Naive thymus-derived CD4-positive, alpha-beta T cell (primary cell): ENCODE results near the gene GALNT10. TPM values are rescaled to one million over a fixed set of nuclear protein-coding genes. Genes with fewer than 3 reads are reported as not detected.

Source experiments
- ATAC-seq: fragments of 150-1000 bp; cut with Tn5 transposase; 2 replicates; pipeline ENCODE4 v1.10.0; 2021; ENCODE audit warnings: mild to moderate bottlenecking, moderate library complexity
- CTCF ChIA-PET: fragments of 350-600 bp; sonication (Branson Sonifier 250); formaldehyde crosslinking; loops from one replicate; lab custom pipeline; 2021; ENCODE audit warnings: antibody characterized with exemption; lab: Charles Lee
- POLR2A ChIA-PET: fragments of 350-600 bp; sonication (Branson Sonifier 250); formaldehyde crosslinking; loops from one replicate; lab custom pipeline; 2021; ENCODE audit warnings: antibody characterized with exemption, inconsistent platforms; lab: Charles Lee
- DNase-seq, 9 donors: peaks; one replicate each; pipeline versions ENCODE4 v3.0.0 to v3.0.0-alpha.2; 2020 to 2022; ENCODE audit warnings: mixed read lengths in 1 of 9
- H3K27ac ChIP-seq: one replicate; pipeline ENCODE4 v1.7.0; 2013; ENCODE audit warnings: mild to moderate bottlenecking, low read depth, low read length, moderate library complexity
- H3K27me3 ChIP-seq, 2 donors: one replicate each; pipeline ENCODE4 v1.7.0; 2013; ENCODE audit warnings: low read length in 2 of 2, mild to moderate bottlenecking in 2 of 2, moderate library complexity in 2 of 2; ENCODE audit not compliant: control insufficient read depth in 2 of 2, insufficient read depth in 2 of 2
- H3K36me3 ChIP-seq, 3 experiments: 1 replicate in 2 of 3; 2 replicates in 1 of 3; pipeline ENCODE4 v1.7.0; 2013; ENCODE audit warnings: low read length in 3 of 3, mild to moderate bottlenecking in 3 of 3, moderate library complexity in 1 of 3; ENCODE audit not compliant: insufficient read depth in 3 of 3, control insufficient read depth in 2 of 3
- H3K4me1 ChIP-seq, 2 donors: one replicate each; pipeline ENCODE4 v1.7.0; 2013; ENCODE audit warnings: low read length in 2 of 2, mild to moderate bottlenecking in 2 of 2, moderate library complexity in 1 of 2; ENCODE audit not compliant: control insufficient read depth in 2 of 2, insufficient read depth in 2 of 2
- H3K4me3 ChIP-seq: 2 replicates; pipeline ENCODE4 v1.7.0; 2013; ENCODE audit warnings: mild to moderate bottlenecking, low read length
- H3K9me3 ChIP-seq, 3 experiments: 1 replicate in 2 of 3; 2 replicates in 1 of 3; pipeline ENCODE4 v1.7.0; 2013; ENCODE audit warnings: low read length in 3 of 3; ENCODE audit not compliant: control insufficient read depth in 2 of 3
- H3K27ac Mint-ChIP-seq, 9 donors: one replicate each; pipeline ENCODE4 v1.8.0; 2020 to 2022; ENCODE audit warnings: mixed read lengths in 9 of 9, mild to moderate bottlenecking in 8 of 9, moderate library complexity in 5 of 9, inconsistent platforms in 2 of 9
- H3K27me3 Mint-ChIP-seq, 5 donors: one replicate each; pipeline ENCODE4 v1.8.0; 2021 to 2022; ENCODE audit warnings: mixed read lengths in 5 of 5, mild to moderate bottlenecking in 1 of 5
- H3K36me3 Mint-ChIP-seq, 5 donors: one replicate each; pipeline ENCODE4 v1.8.0; 2020 to 2022; ENCODE audit warnings: mixed read lengths in 5 of 5, mild to moderate bottlenecking in 3 of 5, inconsistent platforms in 1 of 5
- H3K4me1 Mint-ChIP-seq, 7 donors: one replicate each; pipeline ENCODE4 v1.8.0; 2020 to 2022; ENCODE audit warnings: mixed read lengths in 7 of 7, mild to moderate bottlenecking in 3 of 7, inconsistent platforms in 1 of 7
- H3K4me3 Mint-ChIP-seq, 10 donors: one replicate each; pipeline ENCODE4 v1.8.0; 2020 to 2022; ENCODE audit warnings: mild to moderate bottlenecking in 10 of 10, mixed read lengths in 10 of 10, moderate library complexity in 6 of 10, inconsistent platforms in 2 of 10
- H3K9me3 Mint-ChIP-seq, 11 donors: one replicate each; pipeline ENCODE4 v1.8.0; 2020 to 2022; ENCODE audit warnings: mixed read lengths in 11 of 11, mild to moderate bottlenecking in 4 of 11, inconsistent platforms in 1 of 11, moderate library complexity in 1 of 11
- intact Hi-C, 2 donors: fragments of 100-400 bp; cut with micrococcal nuclease; formaldehyde crosslinking; loops; one replicate each; pipeline ENCODE4 v1.15.1; 2023
- microRNA-seq: library from miRNA; unstranded; fragments of <30 nt; microRNA quantifications from one replicate; pipeline ENCODE4 v1.2.0, GENCODE V29; 2022; ENCODE audit warnings: borderline microRNAs expressed
- polyA plus RNA-seq, 2 donors: library from polyadenylated mRNA; unstranded; fragments of 300-500 nt; fragmentation: Illumina TruSeq; gene quantifications; one replicate each; pipeline ENCODE4 v1.2.3, GENCODE V29; 2021
- total RNA-seq, 6 experiments: library from RNA in 5 of 6; stranded (reverse) in 5 of 6; gene quantifications; 1 replicate in 5 of 6; 2 replicates in 1 of 6; pipeline ENCODE4 v1.2.3 and lab custom pipeline; 2021 to 2026

The GALNT10 gene
- total and polyA plus RNA-seq, 7 experiments from 2014 or later = 6.2 to 56.4 (median 24.8) TPM

DNA sequence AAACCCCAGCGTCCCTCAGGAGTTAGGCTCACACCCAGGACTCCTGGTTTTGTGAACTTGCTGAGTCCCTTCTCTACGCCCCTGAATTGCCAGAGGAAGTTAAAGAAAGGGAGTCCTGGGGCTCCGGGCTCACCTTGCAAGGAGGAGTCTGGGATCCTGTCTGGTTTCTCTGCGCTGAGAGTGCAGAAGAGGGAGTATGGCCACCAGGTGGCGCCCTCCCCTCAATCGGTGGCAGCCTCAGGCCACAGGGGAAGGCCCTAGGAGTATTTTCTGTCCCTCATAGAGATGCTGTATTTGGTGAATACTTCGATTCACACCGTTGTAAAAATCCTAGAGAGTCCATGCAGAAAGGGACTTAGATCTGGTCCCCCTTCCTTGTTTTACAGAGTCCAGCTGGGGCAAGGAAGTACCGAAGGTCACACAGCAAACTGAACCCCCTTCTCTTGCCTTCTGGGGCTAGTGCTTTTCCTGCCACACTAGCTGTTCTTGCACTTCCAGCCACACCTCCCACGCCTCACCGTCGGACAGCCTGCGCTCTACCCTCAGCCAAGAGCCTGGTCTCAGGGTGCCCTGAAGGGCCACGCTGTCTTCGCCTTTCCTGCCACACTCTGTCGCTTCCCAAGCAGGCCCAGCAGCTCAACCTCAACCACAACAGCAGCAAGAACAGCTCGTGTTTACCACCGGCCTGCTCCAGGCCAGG, 277.3 kb downstream of the GALNT10 start:
- Histone ChIP-seq H3K4me3 (no peak overlapping the region), H3K27ac (no peak overlapping the region), H3K27me3 (peaks cover under 1 to 13% of the 10 kb centered on the region in 2 donors), H3K9me3 (no peaks in the 10 kb centered on the region), H3K36me3 (no peaks in the 10 kb centered on the region), H3K4me1 (peaks cover 0 to 5% of the 10 kb centered on the region in 2 donors)
- ATAC-seq = peak; percentile 88
- Mint-ChIP-seq H3K27ac (peak overlapping the region in 1 of 9 donors; percentile 12), H3K9me3 (no peaks in the 10 kb centered on the region), H3K36me3 (no peaks in the 10 kb centered on the region), H3K4me1 (peaks cover 0 to 14% (median 3%) of the 10 kb centered on the region in 7 donors), H3K4me3 (no peak overlapping the region), H3K27me3 (peaks cover 30 to 60% (median 40%) of the 10 kb centered on the region in 5 donors)
- POLR2A ChIA-PET = no interaction called here
- CTCF ChIA-PET = interaction anchor here (0.7 to 1.5 kb wide), 7 partner anchors 9 to 471 kb away, joined by 3 to 6 read pairs (median 3); no protein-coding TSS in a partner anchor
- intact Hi-C loops = loop anchor here (1.0 to 5.0 kb wide), 6 partner anchors 142 to 496 kb away; no protein-coding TSS in a partner anchor
- DNase-seq = peak; percentile 20 to 81 (median 57)

DNA sequence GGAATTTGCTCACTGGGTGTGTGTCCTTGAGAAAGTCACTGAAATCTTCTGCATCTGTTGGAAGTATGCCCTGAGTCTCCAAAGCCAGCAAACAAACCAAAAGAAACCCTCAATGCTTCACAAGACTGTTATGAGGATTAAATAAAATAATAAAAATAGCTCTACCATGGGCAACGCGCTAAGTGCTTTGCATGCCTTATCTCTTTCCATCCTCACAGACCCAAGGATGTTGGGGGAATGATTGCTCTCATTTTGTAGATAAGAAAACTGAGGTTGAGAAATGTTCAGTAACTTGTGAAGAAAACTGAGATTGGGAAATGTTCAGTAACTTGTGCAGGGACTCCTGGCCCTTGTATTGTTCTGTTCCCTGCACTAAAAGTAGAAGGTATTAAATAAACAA, 279.6 kb downstream of the GALNT10 start:
- Histone ChIP-seq H3K27ac (no peak overlapping the region), H3K4me3 (no peak overlapping the region), H3K36me3 (no peaks in the 10 kb centered on the region), H3K27me3 (peaks cover 20 to 23% of the 10 kb centered on the region in 2 donors), H3K4me1 (peaks cover 10 to 25% of the 10 kb centered on the region in 2 donors), H3K9me3 (no peaks in the 10 kb centered on the region)
- H3K9me3 Mint-ChIP-seq = peaks cover 0 to 1% (median 0%) of the 10 kb centered on the region in 11 donors
- ATAC-seq = no peak
- ChIA-PET POLR2A (no interaction called here), CTCF (interaction anchor here (0.7 kb wide), 1 partner anchor 9 kb away, joined by 3 read pairs; no protein-coding TSS in a partner anchor)
- intact Hi-C loops = loop anchor here in 1 of 2 donors (10.0 kb wide), 1 partner anchor 1255 kb away; no protein-coding TSS in a partner anchor
- peaks cover 14 to 35% (median 22%) of the 10 kb centered on the region in 7 donors for H3K4me1 Mint-ChIP-seq
- H3K4me3 Mint-ChIP-seq = no peak overlapping the region
- H3K27ac Mint-ChIP-seq = no peak overlapping the region
- H3K36me3 Mint-ChIP-seq = peaks cover 0 to 6% (median 0%) of the 10 kb centered on the region in 5 donors
- peaks cover 53 to 82% (median 60%) of the 10 kb centered on the region in 5 donors for H3K27me3 Mint-ChIP-seq
- DNase-seq = no peak

Small RNAs within 50 kb of the gene (microRNA-seq; reads per million reads assigned to microRNA genes)
- 2.1 reads per million for gene MIR1294

Other genes with a start within 250 kb of the GALNT10 start
- 10 to 100 TPM; 26.2 to 53.1 (median 37.1) TPM for gene FAM114A2, start 151.8 kb upstream of the GALNT10 start, total RNA-seq
- gene FAM114A2, start 151.8 kb upstream of the GALNT10 start, polyA plus RNA-seq = 10 to 100 TPM; 23.3 to 26.1 TPM
- 10 to 100 TPM; 11.1 to 30.6 (median 28.1) TPM for gene MFAP3, start 151.8 kb upstream of the GALNT10 start, total RNA-seq
- gene MFAP3, start 151.8 kb upstream of the GALNT10 start, polyA plus RNA-seq = 1 to 10 TPM; 5.6 to 7.3 TPM